SK-N-SH (cell line): ENCODE measurements around the gene EMP2. TPM values are rescaled to one million over a fixed set of nuclear protein-coding genes. Genes with fewer than 3 reads are reported as not detected.

ENCODE experiments used
- CTCF ChIA-PET: fragments of 300-600, 350-600 bp; formaldehyde crosslinking; extraction: SDS; loops from one replicate; lab custom pipeline; 2021; lab: Yijun Ruan, JAX
- POLR2A ChIA-PET: fragments of 350-600 bp; sonication (Branson Sonifier 250); formaldehyde crosslinking; extraction: SDS; loops from one replicate; lab custom pipeline; 2020; ENCODE audit warnings: antibody characterized with exemption, inconsistent platforms; lab: Yijun Ruan, JAX
- DNase-seq: peaks from one replicate; pipeline ENCODE4 v3.0.0; 2012
- H2AFZ ChIP-seq: fragments of 200-600 bp; sonication (generic); 2 replicates; pipeline ENCODE4 v1.8.1; 2016; ENCODE audit warnings: antibody characterized with exemption, mild to moderate bottlenecking, low read depth
- H3F3A ChIP-seq: fragments of 200-600 bp; sonication (generic); replicated peaks from 2 replicates; pipeline ENCODE3; 2016; ENCODE audit warnings: antibody characterized with exemption, mild to moderate bottlenecking; ENCODE audit not compliant: insufficient read depth
- H3K27ac ChIP-seq, 2 experiments: fragments of 200-500 bp in 1 of 2; fragments of 200-600 bp in 1 of 2; sonication (Bioruptor generic) in 1 of 2; sonication (generic), shearing (Covaris generic) in 1 of 2; 2 replicates each; pipeline versions ENCODE4 v1.5.1 to v1.6.1; 2014 to 2016; ENCODE audit warnings: low read depth in 2 of 2, inconsistent platforms in 1 of 2, low read length in 1 of 2, mild to moderate bottlenecking in 1 of 2, mixed read lengths in 1 of 2
- H3K27me3 ChIP-seq: fragments of 200-600 bp; sonication (generic), shearing (Covaris generic); 2 replicates; pipeline ENCODE4 v1.6.1; 2016; ENCODE audit warnings: mixed run types; ENCODE audit not compliant: insufficient read depth
- H3K36me3 ChIP-seq, 2 experiments: fragments of 200-500 bp in 1 of 2; fragments of 200-600 bp in 1 of 2; sonication (Bioruptor generic) in 1 of 2; sonication (generic) in 1 of 2; replicated peaks in 1 of 2; 2 replicates each; pipeline versions ENCODE3 to v1.5.1; 2014 to 2016; ENCODE audit warnings: low read length in 1 of 2, mild to moderate bottlenecking in 1 of 2; ENCODE audit not compliant: insufficient read depth in 2 of 2, control insufficient read depth in 1 of 2
- H3K4me1 ChIP-seq, 2 experiments: fragments of 200-500 bp in 1 of 2; fragments of 200-600 bp in 1 of 2; sonication (Bioruptor generic) in 1 of 2; sonication (generic), shearing (Covaris generic) in 1 of 2; 2 replicates each; pipeline versions ENCODE4 v1.5.1 to v1.6.1; 2014 to 2016; ENCODE audit warnings: low read depth in 1 of 2, low read length in 1 of 2, mixed run types in 1 of 2; ENCODE audit not compliant: insufficient read depth in 2 of 2, control insufficient read depth in 1 of 2
- H3K4me2 ChIP-seq: fragments of 200-600 bp; sonication (generic), shearing (Covaris generic); 2 replicates; pipeline ENCODE4 v1.6.1; 2017; ENCODE audit warnings: mixed run types
- H3K4me3 ChIP-seq, 2 experiments: fragments of 200-500 bp in 1 of 2; fragments of 200-600 bp in 1 of 2; sonication (Bioruptor generic) in 1 of 2; sonication (generic), shearing (Covaris generic) in 1 of 2; 2 replicates each; pipeline versions ENCODE4 v1.5.1 to v1.8.1; 2014 to 2016; ENCODE audit warnings: low read depth in 2 of 2, inconsistent platforms in 1 of 2, low read length in 1 of 2, mild to moderate bottlenecking in 1 of 2, mixed read lengths in 1 of 2, moderate library complexity in 1 of 2
- H3K79me2 ChIP-seq: fragments of 200-600 bp; sonication (generic); 2 replicates; pipeline ENCODE4 v1.8.1; 2017; ENCODE audit warnings: mild to moderate bottlenecking; ENCODE audit not compliant: insufficient read depth
- H3K9ac ChIP-seq: fragments of 200-600 bp; sonication (generic); 2 replicates; pipeline ENCODE4 v1.6.1; 2017; ENCODE audit warnings: mixed run types
- H3K9me2 ChIP-seq: fragments of 200-600 bp; sonication (generic); 2 replicates; pipeline ENCODE4 v1.6.1; 2017; ENCODE audit warnings: mixed run types
- H3K9me3 ChIP-seq: fragments of 200-600 bp; sonication (generic); 2 replicates; pipeline ENCODE4 v1.6.1; 2017; ENCODE audit warnings: mixed run types, mild to moderate bottlenecking, moderate library complexity
- H4K20me1 ChIP-seq: fragments of 200-600 bp; sonication (generic); 2 replicates; pipeline ENCODE4 v1.6.1; 2017; ENCODE audit warnings: mild to moderate bottlenecking, mixed run types; ENCODE audit not compliant: insufficient read depth
- CHD2 ChIP-seq: fragments of 150-350 bp; IDR thresholded peaks from 2 replicates; pipeline ENCODE4 v1.6.1; 2018; ENCODE audit warnings: low read length; ENCODE audit not compliant: partially characterized antibody
- EZH2phosphoT487 ChIP-seq: fragments of 200-600 bp; sonication (generic); IDR thresholded peaks from 2 replicates; pipeline ENCODE4 v1.6.1; 2017; ENCODE audit warnings: low read depth, mixed run types, mild to moderate bottlenecking, antibody characterized with exemption, moderate library complexity, borderline replicate concordance
- MXI1 ChIP-seq: IDR thresholded peaks from 2 replicates; pipeline ENCODE4 v1.6.1; 2012; ENCODE audit warnings: mild to moderate bottlenecking, low read depth, low read length, improper control_type of control experiment
- POLR2AphosphoS5 ChIP-seq: IDR thresholded peaks from 2 replicates; pipeline ENCODE4 v1.6.1; 2012; ENCODE audit warnings: low read depth, low read length
- RCOR1 ChIP-seq: fragments of 150-350 bp; IDR thresholded peaks from 2 replicates; pipeline ENCODE4 v1.6.1; 2017; ENCODE audit warnings: antibody characterized with exemption, low read length
- SIN3A ChIP-seq: IDR thresholded peaks from 2 replicates; pipeline ENCODE4 v1.6.1; 2012; ENCODE audit warnings: low read depth, mild to moderate bottlenecking, low read length, moderate library complexity, borderline replicate concordance
- TCF12 ChIP-seq: IDR thresholded peaks from 2 replicates; pipeline ENCODE4 v1.4.0; 2012
- WGBS: methylation state at CpG from one replicate; pipeline ENCODE4 v1.1.6; 2017; ENCODE audit warnings: low lambda C conversion rate; 5-methylcytosine and 5-hydroxymethylcytosine counted together
- polyA plus RNA-seq, 3 experiments: library from polyadenylated mRNA; depleted of rRNA; stranded (reverse); fragments of >200 nt; gene quantifications; 2 replicates each; pipeline ENCODE4 v1.2.3, GENCODE V29; 2012
- TF ChIP-seq, protein P1 (sequence below): IDR thresholded peaks from 2 replicates; pipeline ENCODE4 v1.4.0; 2012; ENCODE audit warnings: low read depth, borderline replicate concordance
- TF ChIP-seq, protein P2 (sequence below): IDR thresholded peaks from 2 replicates; pipeline ENCODE4; 2012

The EMP2 gene
- polyA plus RNA-seq, 1 of the 3 experiments (the other 2 are of a cell fraction) = 4.3 TPM

- peaks cover 0 to 10% of the 10 kb centered on the region in 2 experiments; a peak in 1 of 4 replicates for H3K4me1 ChIP-seq
- H2AFZ ChIP-seq = no peak overlapping the region
- no peaks in the 10 kb centered on the region for H3K9me2 ChIP-seq
- TF ChIP-seq, protein P1, sequence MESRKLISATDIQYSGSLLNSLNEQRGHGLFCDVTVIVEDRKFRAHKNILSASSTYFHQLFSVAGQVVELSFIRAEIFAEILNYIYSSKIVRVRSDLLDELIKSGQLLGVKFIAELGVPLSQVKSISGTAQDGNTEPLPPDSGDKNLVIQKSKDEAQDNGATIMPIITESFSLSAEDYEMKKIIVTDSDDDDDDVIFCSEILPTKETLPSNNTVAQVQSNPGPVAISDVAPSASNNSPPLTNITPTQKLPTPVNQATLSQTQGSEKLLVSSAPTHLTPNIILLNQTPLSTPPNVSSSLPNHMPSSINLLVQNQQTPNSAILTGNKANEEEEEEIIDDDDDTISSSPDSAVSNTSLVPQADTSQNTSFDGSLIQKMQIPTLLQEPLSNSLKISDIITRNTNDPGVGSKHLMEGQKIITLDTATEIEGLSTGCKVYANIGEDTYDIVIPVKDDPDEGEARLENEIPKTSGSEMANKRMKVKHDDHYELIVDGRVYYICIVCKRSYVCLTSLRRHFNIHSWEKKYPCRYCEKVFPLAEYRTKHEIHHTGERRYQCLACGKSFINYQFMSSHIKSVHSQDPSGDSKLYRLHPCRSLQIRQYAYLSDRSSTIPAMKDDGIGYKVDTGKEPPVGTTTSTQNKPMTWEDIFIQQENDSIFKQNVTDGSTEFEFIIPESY = no peak
- 0 out of 2 replicates have a peak, but pooled peaks have one; percentile 43 for TF ChIP-seq TCF12
- TF ChIP-seq, protein P2, sequence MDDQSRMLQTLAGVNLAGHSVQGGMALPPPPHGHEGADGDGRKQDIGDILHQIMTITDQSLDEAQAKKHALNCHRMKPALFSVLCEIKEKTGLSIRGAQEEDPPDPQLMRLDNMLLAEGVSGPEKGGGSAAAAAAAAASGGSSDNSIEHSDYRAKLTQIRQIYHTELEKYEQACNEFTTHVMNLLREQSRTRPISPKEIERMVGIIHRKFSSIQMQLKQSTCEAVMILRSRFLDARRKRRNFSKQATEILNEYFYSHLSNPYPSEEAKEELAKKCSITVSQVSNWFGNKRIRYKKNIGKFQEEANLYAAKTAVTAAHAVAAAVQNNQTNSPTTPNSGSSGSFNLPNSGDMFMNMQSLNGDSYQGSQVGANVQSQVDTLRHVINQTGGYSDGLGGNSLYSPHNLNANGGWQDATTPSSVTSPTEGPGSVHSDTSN = 0 out of 2 replicates have a peak, but pooled peaks have one; percentile 12
- TF ChIP-seq SIN3A = no peak
- no peak overlapping the region for H3K9ac ChIP-seq
- no peaks in the 10 kb centered on the region for H4K20me1 ChIP-seq
- H3K27me3 ChIP-seq = no peaks in the 10 kb centered on the region; the same call in 1 of the 2 replicates
- no peaks in the 10 kb centered on the region for H3K9me3 ChIP-seq
- H3K79me2 ChIP-seq = no peaks in the 10 kb centered on the region
- CTCF ChIA-PET = interaction anchor here (0.5 to 1.8 kb wide), 7 partner anchors 16 to 1102 kb away, joined by 3 to 6 read pairs (median 3); partner anchors contain the start of gene EMP2
- no peak overlapping the region for H3K4me2 ChIP-seq
- DNase-seq = no peak
- H3K27ac ChIP-seq = no peak overlapping the region
- WGBS = 35% methylated on average over 7 of the region's 13 CpGs
- no peaks in the 10 kb centered on the region for H3F3A ChIP-seq
- no peaks in the 10 kb centered on the region for H3K36me3 ChIP-seq
- POLR2A ChIA-PET = no interaction called here
- H3K4me3 ChIP-seq = no peak overlapping the region
Measured at GRCh38 chr16:10601444-10602408, 21.3 kb upstream of the EMP2 start.

- Histone ChIP-seq H3K4me3 (no peak overlapping the region), H3K9ac (no peak overlapping the region), H3K9me3 (no peaks in the 10 kb centered on the region), H3K4me1 (peaks cover 0 to 10% of the 10 kb centered on the region in 2 experiments; a peak in 1 of 4 replicates), H3K79me2 (no peaks in the 10 kb centered on the region), H3K27ac (no peak overlapping the region), H3K9me2 (no peaks in the 10 kb centered on the region), H3F3A (no peaks in the 10 kb centered on the region), H4K20me1 (no peaks in the 10 kb centered on the region), H2AFZ (no peak overlapping the region), H3K36me3 (no peaks in the 10 kb centered on the region), H3K27me3 (no peaks in the 10 kb centered on the region; the same call in 1 of the 2 replicates), H3K4me2 (no peak overlapping the region)
- ChIA-PET CTCF (interaction anchor here (0.7 to 2.1 kb wide), 5 partner anchors 22 to 136 kb away, joined by 3 to 7 read pairs (median 3); no protein-coding TSS in a partner anchor), POLR2A (no interaction called here)
- TF ChIP-seq CHD2 = no peak
- TF ChIP-seq EZH2phosphoT487 = no peak
- no peak for TF ChIP-seq MXI1
- TF ChIP-seq, protein P1 = no peak
- no peak for TF ChIP-seq RCOR1
- TF ChIP-seq POLR2AphosphoS5 = no peak
- WGBS = 51% methylated on average over 9 of the region's 12 CpGs
- no peak for DNase-seq
Measured at GRCh38 chr16:10600782-10601443, 20.5 kb upstream of the EMP2 start.
